DND-41 (cell line): Measurements from ENCODE around the gene TBC1D14.

Source experiments
- ATAC-seq: fragments of 200-7000 bp; cut with Tn5 transposase; 3 replicates; pipeline ENCODE4 v1.9.1; 2021; ENCODE audit warnings: low read depth; ENCODE audit not compliant: insufficient read depth
- DNase-seq: peaks from one replicate; pipeline ENCODE4 v3.0.0-alpha.2; 2020
- H2AFZ ChIP-seq: 2 replicates; pipeline ENCODE4 v1.6.0; 2012; ENCODE audit warnings: low read depth, low read length
- H3K27ac ChIP-seq: 2 replicates; pipeline ENCODE4 v1.5.1; 2012; ENCODE audit warnings: low read length, inconsistent platforms
- H3K27me3 ChIP-seq: fragments of 200-600 bp; sonication (generic); 2 replicates; pipeline ENCODE4 v1.6.0; 2012; ENCODE audit warnings: low read length, mild to moderate bottlenecking, inconsistent platforms; ENCODE audit not compliant: insufficient read depth, poor library complexity
- H3K36me3 ChIP-seq: 2 replicates; pipeline ENCODE4 v1.5.1; 2012; ENCODE audit warnings: low read length, inconsistent platforms; ENCODE audit not compliant: insufficient read depth
- H3K4me1 ChIP-seq: 2 replicates; pipeline ENCODE4 v1.5.1; 2012; ENCODE audit warnings: mild to moderate bottlenecking, low read length; ENCODE audit not compliant: insufficient read depth
- H3K4me2 ChIP-seq: 2 replicates; pipeline ENCODE4 v1.6.0; 2012; ENCODE audit warnings: mild to moderate bottlenecking, moderate library complexity, low read length, inconsistent platforms; ENCODE audit not compliant: insufficient read depth
- H3K4me3 ChIP-seq, 2 experiments: fragments of 200-600 bp in 1 of 2; shearing (Covaris generic) in 1 of 2; 2 replicates each; pipeline ENCODE4 v1.5.1; 2012 to 2016; ENCODE audit warnings: inconsistent platforms in 2 of 2, low read length in 2 of 2, mild to moderate bottlenecking in 2 of 2, low read depth in 1 of 2, moderate library complexity in 1 of 2
- H3K79me2 ChIP-seq: 2 replicates; pipeline ENCODE4 v1.6.0; 2012; ENCODE audit warnings: low read length, inconsistent platforms; ENCODE audit not compliant: insufficient read depth
- H3K9ac ChIP-seq: 2 replicates; pipeline ENCODE4 v1.6.0; 2012; ENCODE audit warnings: low read depth, mild to moderate bottlenecking, inconsistent platforms, low read length, moderate library complexity
- H3K9me3 ChIP-seq: 2 replicates; pipeline ENCODE4 v1.5.1; 2012; ENCODE audit warnings: low read length, moderate library complexity, mild to moderate bottlenecking, inconsistent platforms; ENCODE audit not compliant: insufficient read depth, severe bottlenecking
- H4K20me1 ChIP-seq: 2 replicates; pipeline ENCODE4 v1.6.0; 2012; ENCODE audit warnings: low read length; ENCODE audit not compliant: insufficient read depth
- CTCF ChIP-seq: IDR thresholded peaks from 2 replicates; pipeline ENCODE4 v1.5.1; 2012; ENCODE audit warnings: borderline replicate concordance, low read length, moderate library complexity, mild to moderate bottlenecking; ENCODE audit not compliant: poor library complexity, severe bottlenecking; ENCODE audit errors: extremely low read depth
- EZH2 ChIP-seq: IDR thresholded peaks from 3 replicates; pipeline ENCODE4 v1.6.1; 2012; ENCODE audit warnings: borderline replicate concordance, low read depth, mild to moderate bottlenecking, moderate library complexity, low read length, inconsistent platforms; ENCODE audit not compliant: severe bottlenecking

Gene TBC1D14

GRCh38 chr4:7020290-7020689 lies 110.7 kb downstream of the TBC1D14 start:
- ATAC-seq (no peak), DNase-seq (no peak)
- peaks cover 82% of the 10 kb centered on the region for H3K36me3 ChIP-seq
- no peaks in the 10 kb centered on the region for H3K9me3 ChIP-seq
- TF ChIP-seq EZH2, result no peak
- no peak for TF ChIP-seq CTCF
- H3K4me3 ChIP-seq, result no peak overlapping the region
- H3K9ac ChIP-seq, result no peak overlapping the region
- no peaks in the 10 kb centered on the region for H3K4me1 ChIP-seq
- H3K27ac ChIP-seq, result no peak overlapping the region
- H3K4me2 ChIP-seq, result no peak overlapping the region
- no peaks in the 10 kb centered on the region for H3K79me2 ChIP-seq
- H4K20me1 ChIP-seq, result peaks cover 11% of the 10 kb centered on the region
- no peak overlapping the region for H2AFZ ChIP-seq
- no peaks in the 10 kb centered on the region for H3K27me3 ChIP-seq

GRCh38 chr4:7020856-7021255 lies 111.2 kb downstream of the TBC1D14 start:
- ATAC-seq, result no peak
- TF ChIP-seq CTCF (no peak), EZH2 (no peak)
- no peak overlapping the region for H3K27ac ChIP-seq

GRCh38 chr4:7021355-7021754 lies 111.7 kb downstream of the TBC1D14 start:
- Histone ChIP-seq H3K9me3 (no peaks in the 10 kb centered on the region), H3K4me2 (no peak overlapping the region), H2AFZ (no peak overlapping the region), H3K4me1 (no peaks in the 10 kb centered on the region), H3K79me2 (no peaks in the 10 kb centered on the region), H3K27me3 (no peaks in the 10 kb centered on the region), H4K20me1 (peaks cover 11% of the 10 kb centered on the region), H3K36me3 (peaks cover 81% of the 10 kb centered on the region), H3K9ac (no peak overlapping the region), H3K27ac (no peak overlapping the region), H3K4me3 (no peak overlapping the region)
- DNase-seq (no peak), ATAC-seq (no peak)
- TF ChIP-seq EZH2 (no peak), CTCF (no peak)

More at GRCh38 chr4:7020856-7021255, 111.2 kb downstream of the TBC1D14 start:
- peaks cover 82% of the 10 kb centered on the region for H3K36me3 ChIP-seq
- no peaks in the 10 kb centered on the region for H3K79me2 ChIP-seq
- no peak for DNase-seq
- no peak overlapping the region for H3K4me2 ChIP-seq
- no peak overlapping the region for H3K9ac ChIP-seq
- no peak overlapping the region for H2AFZ ChIP-seq
- H4K20me1 ChIP-seq, result peaks cover 11% of the 10 kb centered on the region
- no peaks in the 10 kb centered on the region for H3K27me3 ChIP-seq
- H3K4me3 ChIP-seq, result no peak overlapping the region
- no peaks in the 10 kb centered on the region for H3K4me1 ChIP-seq
- H3K9me3 ChIP-seq, result no peaks in the 10 kb centered on the region

DNA sequence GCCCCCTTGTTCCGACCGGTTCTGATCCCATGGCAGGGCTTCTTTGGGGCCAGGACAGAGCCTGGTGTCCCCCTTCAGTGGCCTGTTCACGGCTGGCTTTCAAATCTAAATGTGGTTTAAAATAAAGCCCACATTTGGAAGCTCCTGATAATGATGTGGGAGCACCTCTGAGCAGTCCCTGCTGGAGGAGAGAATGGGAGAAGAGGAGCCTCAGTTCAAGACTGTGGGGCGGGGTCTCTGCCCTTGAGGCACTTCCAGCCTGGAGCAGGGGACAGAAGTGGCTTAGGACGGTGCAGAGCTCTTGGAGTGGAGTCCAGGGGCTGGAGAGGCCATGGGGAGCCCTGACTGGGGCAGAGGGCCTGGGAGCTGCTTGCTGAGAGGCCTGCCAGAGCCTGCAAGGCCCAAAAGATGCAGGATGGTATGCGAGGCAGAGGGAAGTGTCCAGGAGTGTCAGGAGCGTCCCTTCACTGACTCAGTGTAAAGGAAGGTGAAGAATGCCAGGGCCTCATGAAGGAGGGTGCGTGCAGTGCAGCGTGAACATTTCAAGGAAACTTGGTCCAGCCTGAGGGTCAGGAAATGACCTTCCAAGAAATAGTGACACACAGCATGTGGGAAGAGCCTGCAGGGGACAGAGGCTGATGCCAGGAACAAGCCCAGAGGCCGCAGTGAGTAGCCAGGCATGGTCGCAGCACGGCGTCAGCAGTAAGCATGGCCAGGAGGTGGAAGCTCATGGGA lies 112.5 kb downstream of the TBC1D14 start:
- Histone ChIP-seq H3K4me1 (no peaks in the 10 kb centered on the region), H2AFZ (no peak overlapping the region), H3K4me3 (no peak overlapping the region), H3K27ac (no peak overlapping the region), H4K20me1 (peaks cover 11% of the 10 kb centered on the region), H3K9ac (no peak overlapping the region), H3K27me3 (no peaks in the 10 kb centered on the region), H3K9me3 (no peaks in the 10 kb centered on the region), H3K36me3 (peaks cover 80% of the 10 kb centered on the region), H3K79me2 (no peaks in the 10 kb centered on the region), H3K4me2 (no peak overlapping the region)
- DNase-seq (no peak), ATAC-seq (no peak)
- TF ChIP-seq EZH2 (no peak), CTCF (no peak)
